H54 (cell line): ENCODE measurements around the gene DRC7.
"Not testable (repeated sequence)": the region's sequence is repeated elsewhere in the genome, so short reads cannot be mapped to it uniquely, and the experiment has no call there.

Experiments
- DNase-seq: peaks from one replicate; pipeline ENCODE4 v3.0.0; 2011; ENCODE audit warnings: low spot score, mixed read lengths; ENCODE audit not compliant: insufficient read length
- FAIRE-seq: peaks from 3 replicates; lab custom pipeline; 2011; peaks lifted over from hg19 to GRCh38; lab: Jason Lieb, UNC
- POLR2A ChIP-seq: IDR thresholded peaks from 2 replicates; pipeline ENCODE4 v1.6.1; 2011; ENCODE audit warnings: low read depth, mild to moderate bottlenecking, low read length

Gene DRC7

GRCh38 chr16:57666353-57667047 is 28.1 kb upstream of the DRC7 start:
- TF ChIP-seq POLR2A, result no peak
- FAIRE-seq, result no peak
- DNase-seq, result no peak

- DNase-seq, result no peak
- FAIRE-seq, result no peak
- no peak for TF ChIP-seq POLR2A
Measured at GRCh38 chr16:57667048-57667525, 27.5 kb upstream of the DRC7 start.

- DNase-seq (no peak), FAIRE-seq (no peak)
- no peak for TF ChIP-seq POLR2A
Measured at GRCh38 chr16:57667526-57668262, 26.9 kb upstream of the DRC7 start.

- DNase-seq, result no peak
- no peak for FAIRE-seq
- no peak for TF ChIP-seq POLR2A
Measured at GRCh38 chr16:57668263-57668571, 26.4 kb upstream of the DRC7 start, which contains the start of gene ADGRG3. Gene ADGRG3, plus strand, starts transcription at chr16:57668306. Its CDS starts 42 bp downstream, at chr16:57668348.

GRCh38 chr16:57668630-57669475 is 25.8 kb upstream of the DRC7 start:
- TF ChIP-seq POLR2A, result no peak
- no peak for FAIRE-seq
- no peak for DNase-seq

GRCh38 chr16:57669476-57670162 is 25.0 kb upstream of the DRC7 start:
- no peak for FAIRE-seq

GRCh38 chr16:57670196-57670595 is 24.4 kb upstream of the DRC7 start:
- no peak for FAIRE-seq
- TF ChIP-seq POLR2A, result no peak
- DNase-seq, result no peak

More at GRCh38 chr16:57669476-57670162, 25.0 kb upstream of the DRC7 start:
- no peak for TF ChIP-seq POLR2A
- no peak for DNase-seq

- not testable (repeated sequence) for FAIRE-seq, DNase-seq
Measured at GRCh38 chr16:57671451-57671850, 23.2 kb upstream of the DRC7 start.

GRCh38 chr16:57672416-57672815 is 22.2 kb upstream of the DRC7 start:
- TF ChIP-seq POLR2A, result no peak
- FAIRE-seq (no peak), DNase-seq (no peak)

- no peak for DNase-seq
- no peak for FAIRE-seq
Measured at GRCh38 chr16:57672824-57673223, 21.8 kb upstream of the DRC7 start.

GRCh38 chr16:57675741-57676551 is 18.7 kb upstream of the DRC7 start:
- FAIRE-seq, result no peak
- no peak for DNase-seq
- no peak for TF ChIP-seq POLR2A

More at GRCh38 chr16:57672824-57673223, 21.8 kb upstream of the DRC7 start:
- no peak for TF ChIP-seq POLR2A

- no peak for DNase-seq
- FAIRE-seq, result no peak
- TF ChIP-seq POLR2A, result no peak
Measured at GRCh38 chr16:57676553-57677085, 18.0 kb upstream of the DRC7 start.
